ENCODE measurements around the gene SPRN. TPM values are rescaled to one million over a fixed set of nuclear protein-coding genes. Genes with fewer than 3 reads are reported as not detected.
A peak's percentile ranks its signal among the peaks of the same experiment; 100 is the strongest.

SPRN gene
- total and polyA plus RNA-seq, 2 of the 4 experiments (the other 2 are of a cell fraction), result 0.36 to 2.3 TPM

DNA sequence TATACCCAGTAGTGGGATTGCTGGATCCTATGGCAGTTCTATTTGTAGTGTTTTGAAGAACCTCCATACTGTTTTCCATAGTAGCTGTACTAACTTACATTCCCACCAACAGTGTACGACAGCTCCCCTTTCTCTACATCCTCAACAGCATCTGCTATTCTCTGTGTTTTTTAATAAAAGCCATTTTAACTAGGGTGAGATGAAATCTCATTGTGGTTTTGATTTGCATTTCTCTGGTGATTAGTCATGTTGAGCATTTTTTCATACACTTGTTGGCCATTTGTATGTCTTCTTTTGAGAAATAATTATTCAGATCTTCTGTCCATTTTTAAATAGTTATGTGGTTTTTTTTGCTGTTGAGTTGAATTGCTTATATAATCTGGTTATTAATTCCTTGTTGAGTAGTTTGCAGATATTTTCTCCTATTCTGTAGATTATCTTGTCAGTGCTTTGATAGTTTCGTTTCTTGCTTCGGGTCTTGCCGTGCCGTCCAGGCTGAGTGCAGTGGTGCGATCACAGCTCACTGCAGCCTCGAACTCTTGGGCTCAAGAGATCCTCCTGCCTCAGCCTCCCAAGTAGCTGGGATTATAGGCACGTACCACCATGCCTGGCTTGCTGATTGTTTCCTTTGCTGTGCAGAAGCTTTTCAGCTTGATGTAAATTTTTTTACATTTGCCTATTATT lies 18.4 kb downstream of the SPRN start:
- H2BK120ac ChIP-seq (ENCODE audit: low read depth, low read length), result no peak overlapping the region
- H4K8ac ChIP-seq (ENCODE audit: low read depth in 2 of 2, low read length in 2 of 2), result no peak overlapping the region
- H2AK5ac ChIP-seq (ENCODE audit: low read depth, low read length), result no peak overlapping the region
- H3K18ac ChIP-seq (ENCODE audit: low read depth, low read length), result no peak overlapping the region
- no peak overlapping the region for H2BK5ac ChIP-seq (ENCODE audit: low read depth, low read length, poor library complexity, severe bottlenecking)
- ATAC-seq (ENCODE audit: low read depth), result peak; percentile 79
- H2BK20ac ChIP-seq (ENCODE audit: low read depth, low read length), result no peak overlapping the region
- no TSS peak for BruUV-seq (replicated peaks)
- peaks cover 4% of the 10 kb centered on the region; the same call in 1 of the 2 replicates for H3K4me1 ChIP-seq (ENCODE audit: control insufficient read depth, insufficient read depth, low read length)
- H3K27ac ChIP-seq (ENCODE audit: insufficient read depth, low read length), result no peak overlapping the region
- no peak overlapping the region for H3K9ac ChIP-seq (ENCODE audit: low read depth, low read length)
- WGBS, 2 experiments (ENCODE audit: extremely low coverage in 2 of 2, insufficient read length in 1 of 2), result no CpG with 5 or more reads among the region's 8 CpGs
- peaks cover 2% of the 10 kb centered on the region for H3K9me3 ChIP-seq (ENCODE audit: control insufficient read depth, insufficient read depth, low read length)
- H4K20me1 ChIP-seq (ENCODE audit: insufficient read depth, low read length), result peaks cover 8% of the 10 kb centered on the region
- ChIA-PET POLR2A (ENCODE audit: unreplicated experiment) (no interaction called here), CTCF (interaction anchor here (0.6 kb wide), 1 partner anchor 22 kb away, joined by 4 read pairs; no protein-coding TSS in a partner anchor)
- no peak overlapping the region for H3K56ac ChIP-seq (ENCODE audit: extremely low read depth, insufficient read depth, low read length)
- no peaks in the 10 kb centered on the region for H3K27me3 ChIP-seq (ENCODE audit: control insufficient read depth, insufficient read depth, low read length)
- H4K5ac ChIP-seq (ENCODE audit: low read depth, low read length), result no peak overlapping the region
- H2AFZ ChIP-seq (replicated peaks; ENCODE audit: low read length, poor library complexity), result no peak overlapping the region
- H3K79me1 ChIP-seq (ENCODE audit: low read depth in 1 of 2, low read length in 2 of 2), result peaks cover 22 to 40% of the 10 kb centered on the region in 2 experiments
- no peak overlapping the region for H4K91ac ChIP-seq (ENCODE audit: insufficient read depth, low read depth, low read length)
- H3K9me1 ChIP-seq (ENCODE audit: insufficient read depth, low read length), result peaks cover 6% of the 10 kb centered on the region; the same call in 1 of the 2 replicates
- no peak overlapping the region for H3K23ac ChIP-seq (ENCODE audit: low read depth, low read length)
- dilution Hi-C loops (cut with HindIII; ENCODE audit: low sequenced_read_pairs, unreplicated experiment) (no loop called here), intact Hi-C loops (cut with micrococcal nuclease) (no loop called here), in situ Hi-C loops (cut with MboI; ENCODE audit: low sequenced_read_pairs) (no loop called here)
- no peak overlapping the region for H2BK15ac ChIP-seq (ENCODE audit: low read depth, low read length)
- peaks cover 43% of the 10 kb centered on the region for H3K36me3 ChIP-seq (ENCODE audit: control insufficient read depth, insufficient read depth, low read length)
- DNase-seq, result peak; percentile 36
- no peak overlapping the region for H2AK9ac ChIP-seq (replicated peaks; ENCODE audit: low read depth, low read length, poor library complexity)
- TF ChIP-seq BHLHE40 (IDR thresholded peaks at IDR 0.05; ENCODE audit: low read depth, low read length), result no peak
- no peak overlapping the region for H3K14ac ChIP-seq (replicated peaks; ENCODE audit: low read depth, low read length)
- no peak overlapping the region for H3K4me3 ChIP-seq (ENCODE audit: insufficient read depth, low read depth, low read length)
- no peak overlapping the region for H3K4ac ChIP-seq (ENCODE audit: low read depth, low read length)
- peak overlapping the region; percentile 22; the same call in 1 of the 2 replicates for H3K4me2 ChIP-seq (ENCODE audit: low read depth, low read length)

Measured in IMR-90 (cell line).